GDM1 (cell line): Measurements from ENCODE around the gene SFTPA2.
A peak's percentile ranks its signal among the peaks of the same experiment; 100 is the strongest.
"Not testable (repeated sequence)": the region's sequence is repeated elsewhere in the genome, so short reads cannot be mapped to it uniquely, and the experiment has no call there.

Experiments
- DNase-seq: peaks from one replicate; lab custom pipeline; 2025; lab: John Stamatoyannopoulos, UW

SFTPA2 gene

GRCh38 chr10:79560160-79560709 lies at the start of gene SFTPA2:
SFTPA2 (minus strand) TSS chr10:79560407; CDS start chr10:79559483, 924 bp downstream.
- no peak for DNase-seq

GRCh38 chr10:79608505-79609375 lies 48.5 kb upstream of the SFTPA2 start:
- DNase-seq = peak; percentile 34

DNA sequence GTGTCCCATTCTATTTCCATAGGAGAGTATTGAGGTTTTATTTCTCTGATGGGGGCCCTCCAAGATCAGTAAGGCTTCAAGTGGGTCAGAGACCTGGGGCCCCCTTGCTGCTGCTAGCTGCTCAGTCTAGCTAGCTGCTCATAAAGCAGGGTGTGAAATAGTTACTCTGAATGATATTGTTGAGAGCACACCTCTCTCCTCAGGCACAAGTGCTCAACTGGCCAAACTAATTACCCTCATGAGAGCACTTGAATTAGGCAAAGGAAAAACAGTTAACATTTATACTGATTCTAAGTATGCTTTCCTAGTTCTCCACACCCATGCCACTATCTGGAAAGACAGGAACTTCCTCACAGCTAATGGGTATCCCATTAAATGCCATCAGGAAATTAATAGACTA lies 45.1 kb upstream of the SFTPA2 start:
- no peak for DNase-seq

GRCh38 chr10:79604294-79604693 lies 44.1 kb upstream of the SFTPA2 start:
- no peak for DNase-seq

GRCh38 chr10:79602953-79603352 lies 42.7 kb upstream of the SFTPA2 start:
- DNase-seq = no peak

DNA sequence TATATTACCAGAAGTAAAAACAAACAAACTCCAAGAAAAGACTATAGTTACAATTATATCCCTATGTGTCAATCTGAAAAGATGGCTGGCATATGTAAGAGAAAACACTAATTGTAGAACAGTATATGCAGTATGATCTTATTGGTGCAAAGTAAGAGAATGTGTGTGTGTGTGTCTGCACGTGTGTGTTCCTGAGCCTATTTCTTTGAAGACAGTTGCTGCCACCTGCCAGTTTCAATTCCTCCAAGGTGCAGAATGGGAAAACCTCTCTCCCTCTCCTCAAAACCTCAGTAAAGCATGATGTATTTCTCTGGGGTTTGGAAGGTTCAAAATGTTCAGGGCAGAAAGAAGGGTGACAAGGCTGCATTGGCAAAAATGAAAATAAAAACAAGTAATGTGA lies 41.7 kb upstream of the SFTPA2 start:
- DNase-seq = no peak

DNA sequence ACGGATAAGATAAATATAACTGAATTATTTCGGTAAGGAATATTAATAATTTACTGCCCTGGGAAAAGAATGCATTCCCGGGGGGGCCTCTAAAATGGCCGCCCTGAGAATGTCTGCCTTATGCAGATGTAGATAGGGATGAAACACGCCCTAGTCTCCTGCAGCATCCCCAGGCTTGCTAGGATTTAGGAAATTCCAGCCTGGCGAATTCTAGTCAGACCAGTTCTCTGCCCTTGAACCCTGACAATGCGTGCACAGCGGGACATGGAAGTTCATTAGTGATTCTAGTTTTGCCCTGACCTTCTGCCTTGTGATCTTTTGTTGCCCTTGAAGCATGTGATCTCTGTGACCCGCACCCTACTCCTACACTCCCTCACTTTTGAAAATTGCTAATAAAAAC lies 39.4 kb upstream of the SFTPA2 start:
- DNase-seq = not testable (repeated sequence)

DNA sequence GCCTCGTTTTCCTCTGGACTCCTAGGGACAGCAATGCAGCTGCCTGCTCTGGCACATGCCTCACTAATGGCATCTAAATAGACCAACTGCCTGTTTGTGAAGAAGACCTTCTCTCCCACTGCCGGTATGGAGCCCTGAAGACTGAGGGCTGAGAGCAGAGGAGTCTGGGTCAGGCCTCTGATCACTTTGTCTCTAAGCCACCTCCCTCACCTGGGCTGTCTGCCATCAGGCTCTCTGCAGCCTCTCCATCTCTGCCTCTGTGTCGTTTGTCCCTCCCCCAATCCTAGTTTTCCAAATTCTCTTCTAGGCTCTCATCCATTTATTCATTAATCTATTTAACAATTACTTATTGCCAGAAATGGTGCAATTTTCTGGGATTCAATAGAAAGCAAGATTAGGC lies 35.3 kb upstream of the SFTPA2 start:
- no peak for DNase-seq

DNA sequence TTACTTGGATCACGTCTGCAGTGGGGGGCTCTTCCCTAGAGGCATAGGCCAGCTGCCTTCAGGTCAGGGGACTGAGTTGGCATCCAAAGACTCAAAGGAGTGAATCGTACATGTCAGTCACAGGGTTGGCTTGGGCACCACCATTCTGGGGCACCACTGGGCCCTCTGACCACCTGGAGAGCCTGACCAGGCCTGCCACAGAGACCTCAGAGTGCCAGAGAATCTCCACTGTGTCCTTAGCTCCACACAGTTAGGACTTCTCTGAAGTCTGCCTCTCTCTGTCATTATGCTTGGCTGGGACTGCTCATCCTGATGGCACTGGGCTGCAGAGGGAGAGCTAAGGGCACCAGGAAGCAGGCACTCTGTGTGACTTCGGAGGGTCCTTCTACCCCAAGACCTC lies 34.4 kb upstream of the SFTPA2 start:
- DNase-seq = not testable (repeated sequence)

DNA sequence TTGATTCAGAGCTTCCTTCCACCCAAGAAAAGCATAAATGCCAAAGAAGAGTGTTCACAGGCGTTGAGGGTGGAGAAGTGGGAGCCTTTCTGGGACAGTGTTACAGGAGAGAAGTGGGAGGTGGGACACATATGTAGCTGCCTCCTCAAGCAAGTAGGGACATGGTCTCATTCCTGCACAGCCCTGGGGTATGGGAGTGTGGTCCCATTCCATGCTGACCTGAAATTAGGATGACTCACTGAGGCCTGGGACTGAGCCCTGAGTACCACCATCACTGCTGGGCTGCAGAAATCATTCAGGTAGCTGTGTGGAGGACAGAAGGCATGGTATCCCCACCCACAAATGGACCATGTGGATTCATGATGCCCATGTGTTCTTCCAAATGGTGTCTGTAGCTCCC lies 33.2 kb upstream of the SFTPA2 start:
- DNase-seq = no peak

DNA sequence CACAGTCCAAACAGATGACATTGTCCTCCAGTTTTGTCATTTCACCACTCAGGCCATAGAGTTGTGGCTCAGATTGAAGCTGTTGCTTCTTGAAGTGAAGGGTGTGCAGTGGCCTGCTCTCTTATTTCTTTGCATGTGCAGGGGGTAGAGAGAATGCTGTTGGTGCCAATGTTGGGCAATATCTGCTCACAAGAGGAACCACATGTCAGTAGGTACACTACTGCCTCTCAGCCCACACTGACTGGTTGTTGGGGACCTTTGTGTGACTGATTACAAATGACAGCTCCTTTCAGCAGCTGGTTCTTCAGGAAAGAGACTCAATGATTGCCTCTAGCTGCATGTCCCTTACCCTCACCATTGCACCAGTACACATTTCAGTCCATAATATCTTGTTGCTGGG lies 28.6 kb upstream of the SFTPA2 start:
- DNase-seq = no peak

- no peak for DNase-seq
These were observed 26.7 kb upstream of the SFTPA2 start for GRCh38 chr10:79586933-79587332.

DNA sequence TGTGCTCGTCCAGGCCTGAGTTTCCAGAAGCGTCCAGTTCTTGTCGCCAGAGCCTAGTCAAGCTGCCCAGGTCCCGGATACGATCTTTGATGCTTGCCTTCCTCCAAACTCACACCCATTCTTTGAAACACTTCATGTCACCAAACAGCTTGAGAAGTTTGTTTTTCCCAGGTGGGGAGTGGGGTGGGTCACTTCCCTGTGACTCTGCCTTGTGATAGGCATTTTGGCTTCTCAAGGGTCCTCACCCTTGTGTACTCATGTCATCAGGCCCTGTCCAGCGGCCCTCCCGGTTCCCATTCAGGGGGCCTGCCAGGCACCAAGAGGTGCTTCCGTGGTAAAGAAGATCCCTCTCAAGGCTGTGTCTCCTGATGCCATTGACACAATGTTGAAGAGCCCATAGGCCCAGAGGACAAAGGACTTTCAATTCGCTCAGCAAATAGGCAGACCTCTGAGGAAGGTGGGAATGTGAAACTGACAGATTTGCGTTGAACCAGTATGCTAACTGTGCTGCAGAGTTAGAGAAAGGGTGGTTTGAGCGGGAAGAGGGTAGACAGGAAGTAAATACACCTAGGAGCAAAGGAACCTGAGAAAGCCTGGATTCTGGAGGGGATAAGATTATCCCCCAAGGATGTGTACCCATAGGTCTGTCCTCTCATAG lies 25.8 kb upstream of the SFTPA2 start:
- DNase-seq = no peak

- DNase-seq = no peak
These were observed 23.3 kb upstream of the SFTPA2 start for GRCh38 chr10:79583488-79584024.

GRCh38 chr10:79582954-79583353 lies 22.7 kb upstream of the SFTPA2 start:
- DNase-seq = not testable (repeated sequence)

- DNase-seq = no peak
These were observed 21.9 kb upstream of the SFTPA2 start for GRCh38 chr10:79582096-79582495.

- no peak for DNase-seq
These were observed 20.8 kb upstream of the SFTPA2 start for GRCh38 chr10:79581044-79581443.

GRCh38 chr10:79579361-79579760 lies 19.2 kb upstream of the SFTPA2 start:
- no peak for DNase-seq

- not testable (repeated sequence) for DNase-seq
These were observed 10.4 kb upstream of the SFTPA2 start for GRCh38 chr10:79570624-79571023.

- DNase-seq = no peak
These were observed 3.2 kb upstream of the SFTPA2 start for GRCh38 chr10:79563426-79563825.

DNA sequence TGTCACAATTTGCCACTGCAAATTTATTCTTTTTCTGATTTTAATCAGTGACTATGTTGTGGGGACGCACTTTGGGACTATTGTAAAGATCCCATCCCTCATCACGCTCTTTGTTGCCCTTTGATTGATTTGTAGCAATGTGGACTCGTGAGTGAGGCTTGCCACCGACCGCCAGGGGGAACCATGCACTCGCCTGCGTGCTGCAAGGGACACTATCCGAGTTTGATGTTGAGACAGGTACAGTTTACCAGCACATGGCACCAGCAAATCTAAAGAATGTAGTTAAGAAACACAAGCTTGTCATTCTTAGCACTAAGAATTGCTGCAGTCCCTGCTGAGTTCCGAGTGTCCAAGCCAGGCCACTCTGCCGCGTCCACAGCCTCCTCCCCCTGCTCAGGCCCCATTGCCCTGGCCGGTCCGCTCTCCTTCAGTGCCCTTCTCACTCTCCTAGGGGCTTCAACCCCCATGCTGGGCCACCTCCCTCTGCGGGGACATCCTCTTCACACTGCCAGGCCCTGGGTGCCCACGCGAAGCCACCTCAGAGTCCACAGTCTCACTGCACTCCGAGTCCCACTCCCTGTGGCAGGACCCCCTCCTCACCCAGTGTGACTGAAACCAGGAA lies 2.0 kb upstream of the SFTPA2 start:
- DNase-seq = no peak

DNA sequence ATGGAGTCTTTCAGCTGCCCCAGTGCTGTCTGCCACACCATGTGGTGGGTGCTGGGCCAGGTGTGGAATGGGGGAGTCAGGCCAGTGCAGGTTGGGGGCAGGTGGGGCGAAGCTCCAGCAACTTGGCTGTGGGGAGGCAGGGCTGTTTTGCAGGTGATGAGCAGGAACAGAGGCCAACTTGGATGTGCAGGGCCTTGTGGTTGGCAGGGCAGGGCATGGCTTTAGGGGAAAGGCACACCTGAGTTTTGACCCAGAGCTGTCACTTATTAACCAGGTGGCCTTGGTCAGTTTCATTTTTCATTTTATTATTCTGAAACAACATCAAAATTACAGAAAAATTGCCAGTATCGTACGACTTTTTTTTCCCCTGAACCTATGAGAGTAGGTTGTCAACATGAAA lies 1.1 kb upstream of the SFTPA2 start:
- DNase-seq = no peak
